KMS-11 (cell line): ENCODE measurements around the gene PRSS23.

ENCODE experiments used
- H2AFZ ChIP-seq: fragments of 200-600 bp; sonication (generic); 2 replicates; pipeline ENCODE4 v1.6.1; 2016; ENCODE audit warnings: antibody characterized with exemption, mixed run types, low read depth
- H3K27ac ChIP-seq: fragments of 200-600 bp; sonication (generic); 2 replicates; pipeline ENCODE4 v1.6.1; 2016; ENCODE audit warnings: mild to moderate bottlenecking, mixed run types
- H3K27me3 ChIP-seq: fragments of 200-600 bp; sonication (generic); 2 replicates; pipeline ENCODE4 v1.6.1; 2017; ENCODE audit warnings: mild to moderate bottlenecking, low read depth, mixed run types, moderate library complexity; ENCODE audit not compliant: insufficient read depth
- H3K36me3 ChIP-seq: fragments of 200-600 bp; sonication (generic); 2 replicates; pipeline ENCODE4 v1.6.1; 2017; ENCODE audit warnings: mild to moderate bottlenecking, mixed run types; ENCODE audit not compliant: insufficient read depth
- H3K4me1 ChIP-seq: fragments of 200-600 bp; sonication (generic); 2 replicates; pipeline ENCODE4 v1.6.1; 2016; ENCODE audit warnings: mild to moderate bottlenecking, low read depth, mixed run types; ENCODE audit not compliant: poor library complexity, severe bottlenecking
- H3K4me2 ChIP-seq: fragments of 200-600 bp; sonication (generic); 2 replicates; pipeline ENCODE4 v1.7.0; 2016; ENCODE audit warnings: mild to moderate bottlenecking, mixed run types
- H3K4me3 ChIP-seq: fragments of 200-600 bp; sonication (generic); IDR thresholded peaks from 2 replicates; pipeline ENCODE4 v1.6.1; 2017; ENCODE audit warnings: low read depth, low read length, mixed read lengths; ENCODE audit not compliant: insufficient read depth
- H3K79me2 ChIP-seq: fragments of 200-600 bp; sonication (generic); 2 replicates; pipeline ENCODE4 v1.6.1; 2016; ENCODE audit warnings: low read depth, mixed run types; ENCODE audit not compliant: insufficient read depth
- H3K9ac ChIP-seq: fragments of 200-600 bp; sonication (generic); 2 replicates; pipeline ENCODE4 v1.6.1; 2016; ENCODE audit warnings: mild to moderate bottlenecking, mixed run types
- H4K20me1 ChIP-seq: fragments of 200-600 bp; sonication (generic); 2 replicates; pipeline ENCODE4 v1.6.1; 2016; ENCODE audit warnings: mild to moderate bottlenecking, mixed run types; ENCODE audit not compliant: insufficient read depth
- TF ChIP-seq, protein P1 (sequence below): fragments of 200-600 bp; sonication (generic); conservative IDR thresholded peaks from 2 replicates; pipeline ENCODE4 v1.6.1; 2017; ENCODE audit warnings: low read depth, mild to moderate bottlenecking, antibody characterized with exemption, low read length, moderate library complexity, mixed read lengths

The PRSS23 gene

DNA sequence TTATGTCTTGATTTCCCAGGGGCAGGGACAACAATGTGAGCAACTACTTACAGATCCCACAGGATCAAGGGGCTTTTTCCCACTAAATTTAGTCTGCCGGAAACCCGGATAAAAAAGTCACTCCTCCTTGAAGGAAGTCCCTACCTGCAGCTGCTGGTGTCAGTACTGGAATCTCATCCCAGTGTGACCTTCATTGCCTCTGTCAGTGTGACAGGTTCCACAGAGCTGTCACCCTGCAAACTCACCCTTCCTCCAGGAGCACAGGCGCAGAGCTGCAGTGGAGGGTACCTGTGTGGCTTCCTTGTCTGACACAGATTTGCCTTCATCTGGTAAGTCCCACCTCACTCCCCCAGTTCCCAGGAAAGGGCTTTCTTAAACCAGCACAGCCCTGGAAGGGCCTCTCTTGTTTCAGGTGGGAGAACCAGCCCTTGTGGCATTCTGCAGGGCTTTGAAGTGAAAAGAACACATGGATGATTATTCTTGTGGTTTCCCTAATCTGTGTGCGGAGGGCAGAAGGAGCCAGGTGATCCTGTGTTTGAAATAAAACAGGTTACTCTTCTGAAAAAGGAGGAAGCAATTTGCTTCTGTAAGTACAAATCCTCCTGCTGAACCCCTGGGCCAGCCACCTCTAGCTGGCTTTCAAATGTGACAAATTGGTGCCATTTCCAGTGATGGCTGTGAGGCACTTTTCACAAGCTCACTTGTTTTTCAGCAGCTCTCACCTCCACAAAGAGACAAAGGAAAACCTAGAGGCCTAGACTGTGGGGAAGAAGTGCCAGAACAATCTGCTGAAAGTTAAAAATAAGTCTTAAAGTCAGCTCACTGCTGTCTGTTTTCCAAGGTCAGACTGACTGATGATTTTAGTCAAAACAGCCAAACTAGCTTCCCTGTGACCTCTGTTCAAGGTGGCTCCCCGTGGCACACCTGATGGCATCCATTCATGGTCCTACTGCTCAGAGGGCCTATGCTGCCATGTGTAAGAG is 9.2 kb upstream of the PRSS23 start:
- H3K9ac ChIP-seq = no peak overlapping the region
- no peak overlapping the region for H3K4me3 ChIP-seq
- peak overlapping the region; percentile 5; the same call in 1 of the 2 replicates for H2AFZ ChIP-seq
- H3K4me1 ChIP-seq = peaks cover 19% of the 10 kb centered on the region
- TF ChIP-seq, protein P1, sequence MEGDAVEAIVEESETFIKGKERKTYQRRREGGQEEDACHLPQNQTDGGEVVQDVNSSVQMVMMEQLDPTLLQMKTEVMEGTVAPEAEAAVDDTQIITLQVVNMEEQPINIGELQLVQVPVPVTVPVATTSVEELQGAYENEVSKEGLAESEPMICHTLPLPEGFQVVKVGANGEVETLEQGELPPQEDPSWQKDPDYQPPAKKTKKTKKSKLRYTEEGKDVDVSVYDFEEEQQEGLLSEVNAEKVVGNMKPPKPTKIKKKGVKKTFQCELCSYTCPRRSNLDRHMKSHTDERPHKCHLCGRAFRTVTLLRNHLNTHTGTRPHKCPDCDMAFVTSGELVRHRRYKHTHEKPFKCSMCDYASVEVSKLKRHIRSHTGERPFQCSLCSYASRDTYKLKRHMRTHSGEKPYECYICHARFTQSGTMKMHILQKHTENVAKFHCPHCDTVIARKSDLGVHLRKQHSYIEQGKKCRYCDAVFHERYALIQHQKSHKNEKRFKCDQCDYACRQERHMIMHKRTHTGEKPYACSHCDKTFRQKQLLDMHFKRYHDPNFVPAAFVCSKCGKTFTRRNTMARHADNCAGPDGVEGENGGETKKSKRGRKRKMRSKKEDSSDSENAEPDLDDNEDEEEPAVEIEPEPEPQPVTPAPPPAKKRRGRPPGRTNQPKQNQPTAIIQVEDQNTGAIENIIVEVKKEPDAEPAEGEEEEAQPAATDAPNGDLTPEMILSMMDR = no peak
- H3K27ac ChIP-seq = no peak overlapping the region
- peak overlapping the region; percentile 11; the same call in 1 of the 2 replicates for H3K4me2 ChIP-seq
- no peaks in the 10 kb centered on the region for H4K20me1 ChIP-seq
- no peaks in the 10 kb centered on the region for H3K36me3 ChIP-seq
- no peaks in the 10 kb centered on the region for H3K79me2 ChIP-seq
- no peaks in the 10 kb centered on the region for H3K27me3 ChIP-seq

DNA sequence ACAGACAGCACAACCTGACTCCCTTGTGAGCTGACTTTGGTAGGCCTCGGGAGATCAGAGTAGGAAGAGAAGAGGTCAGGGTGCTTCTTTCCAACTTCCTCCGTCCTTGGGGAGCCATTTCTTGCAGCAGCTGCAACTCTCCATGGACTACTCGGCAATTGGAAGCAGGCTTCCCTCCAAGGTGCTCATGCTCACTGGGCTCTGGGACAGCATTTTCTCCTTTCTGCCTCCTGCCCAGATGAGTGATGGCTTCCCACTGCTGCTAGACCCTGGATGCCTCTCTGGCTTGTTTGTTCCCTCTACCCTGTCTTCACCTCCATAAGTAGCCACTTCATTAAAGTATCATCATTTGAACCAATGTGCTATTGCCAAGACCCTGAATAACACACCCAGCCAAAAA is 8.2 kb upstream of the PRSS23 start:
- Histone ChIP-seq H2AFZ (no peak overlapping the region), H3K9ac (no peak overlapping the region), H3K27me3 (no peaks in the 10 kb centered on the region), H3K4me3 (no peak overlapping the region), H3K4me2 (no peak overlapping the region), H3K4me1 (peaks cover 19% of the 10 kb centered on the region), H4K20me1 (no peaks in the 10 kb centered on the region), H3K79me2 (no peaks in the 10 kb centered on the region), H3K36me3 (no peaks in the 10 kb centered on the region), H3K27ac (no peak overlapping the region)
- TF ChIP-seq, protein P1 = no peak

DNA sequence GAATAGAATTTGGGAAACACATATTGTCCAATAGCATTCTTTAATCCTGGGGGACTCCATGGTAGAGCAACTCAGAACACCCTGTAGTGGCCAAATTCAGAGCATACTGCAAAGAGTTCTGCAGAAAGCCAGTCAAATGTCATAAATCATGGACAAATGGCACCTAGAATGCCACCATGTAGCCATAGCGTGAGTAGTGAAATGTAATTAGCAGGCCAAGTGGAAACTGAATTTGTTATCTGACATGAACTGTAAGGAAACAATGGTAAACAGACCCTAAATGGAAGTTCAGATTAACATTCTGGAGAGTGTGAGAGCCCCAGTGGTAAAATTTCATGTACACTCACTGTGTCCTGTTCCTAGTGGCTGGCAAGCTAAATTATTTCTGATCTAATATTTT is 7.0 kb upstream of the PRSS23 start:
- Histone ChIP-seq H3K36me3 (no peaks in the 10 kb centered on the region), H3K27ac (no peak overlapping the region), H3K4me2 (no peak overlapping the region), H2AFZ (no peak overlapping the region), H3K79me2 (no peaks in the 10 kb centered on the region), H4K20me1 (no peaks in the 10 kb centered on the region), H3K4me3 (no peak overlapping the region), H3K4me1 (peaks cover 19% of the 10 kb centered on the region), H3K27me3 (no peaks in the 10 kb centered on the region), H3K9ac (no peak overlapping the region)
- TF ChIP-seq, protein P1 = no peak

DNA sequence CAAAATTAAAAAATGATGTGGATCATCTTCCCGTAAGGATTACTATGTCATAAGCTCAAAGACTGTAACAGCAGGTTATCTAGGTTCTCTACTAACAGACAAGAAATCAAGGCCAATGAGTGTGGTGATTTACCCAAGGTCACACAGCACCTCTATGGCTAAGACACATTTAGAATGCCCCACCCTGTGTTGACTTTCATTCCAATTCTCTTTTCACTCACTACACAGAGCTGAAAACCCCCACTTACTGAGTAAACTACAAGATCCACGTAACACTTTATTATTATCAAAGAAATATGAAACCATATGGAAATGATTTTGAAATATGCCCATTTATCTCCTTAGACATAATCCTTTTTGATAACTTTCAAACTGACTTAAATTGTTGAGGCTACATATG is 4.8 kb upstream of the PRSS23 start:
- Histone ChIP-seq H3K4me1 (peaks cover 11% of the 10 kb centered on the region), H3K9ac (no peak overlapping the region), H3K36me3 (no peaks in the 10 kb centered on the region), H3K79me2 (no peaks in the 10 kb centered on the region), H3K27ac (no peak overlapping the region), H3K4me3 (no peak overlapping the region), H3K27me3 (no peaks in the 10 kb centered on the region), H3K4me2 (no peak overlapping the region), H2AFZ (no peak overlapping the region), H4K20me1 (no peaks in the 10 kb centered on the region)
- TF ChIP-seq, protein P1 = no peak
